Liver (tissue), 9 donors: Measurements from ENCODE around the gene IL11. TPM values are rescaled to one million over a fixed set of nuclear protein-coding genes. Genes with fewer than 3 reads are reported as not detected.

Experiments
- DNase-seq: peaks from one replicate; pipeline ENCODE4 v3.0.0-alpha.2; 2017; ENCODE audit warnings: low spot score
- H3K27ac ChIP-seq, 2 donors: one replicate each; pipeline ENCODE4 v1.7.0; 2013; ENCODE audit warnings: inconsistent platforms in 2 of 2, low read length in 2 of 2, control low read depth in 1 of 2, low read depth in 1 of 2, mild to moderate bottlenecking in 1 of 2
- H3K27me3 ChIP-seq, 4 donors: one replicate each; pipeline versions ENCODE4 v1.6.1 to v1.7.0; 2013; ENCODE audit warnings: low read length in 3 of 4, inconsistent platforms in 1 of 4, mild to moderate bottlenecking in 1 of 4, moderate library complexity in 1 of 4; ENCODE audit not compliant: control insufficient read depth in 4 of 4, insufficient read depth in 4 of 4
- H3K36me3 ChIP-seq, 4 donors: one replicate each; pipeline versions ENCODE4 v1.6.1 to v1.7.0; 2013; ENCODE audit warnings: low read length in 3 of 4, mild to moderate bottlenecking in 3 of 4, low read depth in 1 of 4, moderate library complexity in 1 of 4; ENCODE audit not compliant: control insufficient read depth in 4 of 4, insufficient read depth in 3 of 4
- H3K4me1 ChIP-seq, 4 donors: one replicate each; pipeline versions ENCODE4 v1.6.1 to v1.7.0; 2013; ENCODE audit warnings: low read length in 3 of 4, mild to moderate bottlenecking in 3 of 4, moderate library complexity in 1 of 4; ENCODE audit not compliant: control insufficient read depth in 4 of 4, insufficient read depth in 4 of 4
- H3K4me3 ChIP-seq, 3 donors: one replicate each; pipeline versions ENCODE4 v1.6.1 to v1.7.0; 2013; ENCODE audit warnings: low read length in 3 of 3, control low read depth in 1 of 3, low read depth in 1 of 3, mild to moderate bottlenecking in 1 of 3
- H3K9ac ChIP-seq, 2 donors: one replicate each; pipeline ENCODE4 v1.7.0; 2013; ENCODE audit warnings: low read length in 2 of 2, mild to moderate bottlenecking in 2 of 2, moderate library complexity in 2 of 2, control low read depth in 1 of 2, low read depth in 1 of 2
- H3K9me3 ChIP-seq, 4 donors: one replicate each; pipeline versions ENCODE4 v1.6.1 to v1.7.0; 2013; ENCODE audit warnings: low read length in 3 of 4; ENCODE audit not compliant: control insufficient read depth in 4 of 4
- EGR1 ChIP-seq, 2 donors: IDR thresholded peaks; 2 replicates each; pipeline ENCODE4 v1.6.1; 2016 to 2018; ENCODE audit warnings: antibody characterized with exemption in 2 of 2, low read depth in 2 of 2
- FOXA1 ChIP-seq: IDR thresholded peaks from 2 replicates; pipeline ENCODE4 v1.6.1; 2016; ENCODE audit warnings: antibody characterized with exemption
- FOXA2 ChIP-seq: IDR thresholded peaks from 2 replicates; pipeline ENCODE4 v1.6.1; 2016; ENCODE audit warnings: antibody characterized with exemption
- GABPA ChIP-seq, 2 donors: IDR thresholded peaks in 1 of 2; conservative IDR thresholded peaks in 1 of 2; 2 replicates each; pipeline ENCODE4 v1.6.1; 2016; ENCODE audit warnings: antibody characterized with exemption in 2 of 2, mild to moderate bottlenecking in 1 of 2, moderate library complexity in 1 of 2
- HNF4A ChIP-seq, 2 donors: conservative IDR thresholded peaks; 2 replicates each; pipeline ENCODE4 v1.6.1; 2016; ENCODE audit warnings: antibody characterized with exemption in 2 of 2, mild to moderate bottlenecking in 2 of 2
- HNF4G ChIP-seq: IDR thresholded peaks from 2 replicates; pipeline ENCODE4 v1.6.1; 2016; ENCODE audit warnings: antibody characterized with exemption
- JUND ChIP-seq, 2 donors: IDR thresholded peaks; 2 replicates each; pipeline ENCODE4 v1.6.1; 2016; ENCODE audit warnings: antibody characterized with exemption in 2 of 2
- NR2F2 ChIP-seq: IDR thresholded peaks from 2 replicates; pipeline ENCODE4 v1.6.1; 2016; ENCODE audit warnings: antibody characterized with exemption
- RAD21 ChIP-seq, 2 donors: IDR thresholded peaks; 2 replicates each; pipeline ENCODE4 v1.6.1; 2016; ENCODE audit warnings: antibody characterized with exemption in 2 of 2, mild to moderate bottlenecking in 2 of 2
- RXRA ChIP-seq, 2 donors: IDR thresholded peaks; 2 replicates each; pipeline ENCODE4 v1.6.1; 2017 to 2018; ENCODE audit warnings: antibody characterized with exemption in 2 of 2, mild to moderate bottlenecking in 1 of 2
- SP1 ChIP-seq: IDR thresholded peaks from 2 replicates; pipeline ENCODE4 v1.6.1; 2018; ENCODE audit warnings: antibody characterized with exemption, mild to moderate bottlenecking
- TAF1 ChIP-seq: conservative IDR thresholded peaks from 2 replicates; pipeline ENCODE4 v1.6.1; 2016; ENCODE audit warnings: antibody characterized with exemption, mild to moderate bottlenecking
- YY1 ChIP-seq: IDR thresholded peaks from 2 replicates; pipeline ENCODE4 v1.6.1; 2016; ENCODE audit warnings: antibody characterized with exemption, mild to moderate bottlenecking
- WGBS: extraction: QIAGEN DNeasy Blood & Tissue Kit; methylation state at CpG from one replicate; pipeline ENCODE4 v1.1.7; 2013; 5-methylcytosine and 5-hydroxymethylcytosine counted together
- polyA plus RNA-seq, 2 donors: library from polyadenylated mRNA; stranded (reverse) in 1 of 2; unstranded in 1 of 2; fragments of 200-250 nt in 1 of 2; fragments of >200 nt in 1 of 2; fragmentation: Nextera tagmentation in 1 of 2; extraction: Ambion mirVana in 1 of 2; gene quantifications; one replicate each; pipeline versions ENCODE4 v1.2.1 to v1.2.3, GENCODE V29; 2013 to 2015
- total RNA-seq, 2 donors: library from RNA; depleted of rRNA; stranded (reverse); fragments of >200 nt; gene quantifications; one replicate each; pipeline ENCODE4 v1.2.3, GENCODE V29; 2014
- TF ChIP-seq, protein P1 (sequence below): IDR thresholded peaks from 2 replicates; pipeline ENCODE4 v1.6.1; 2016; ENCODE audit warnings: antibody characterized with exemption
- TF ChIP-seq, protein P2 (sequence below): IDR thresholded peaks from 2 replicates; pipeline ENCODE4 v1.6.1; 2016; ENCODE audit warnings: antibody characterized with exemption, mild to moderate bottlenecking
- TF ChIP-seq, protein P3 (sequence below): IDR thresholded peaks from 2 replicates; pipeline ENCODE4 v1.6.1; 2016; ENCODE audit warnings: antibody characterized with exemption
- TF ChIP-seq, protein P4 (sequence below): fragments of 150-350 bp; IDR thresholded peaks from 2 replicates; pipeline ENCODE4 v1.5.1; 2017; ENCODE audit warnings: improper control_type of control experiment, low read depth, low read length; ENCODE audit not compliant: missing input control
- TF ChIP-seq, protein P5 (sequence below): IDR thresholded peaks from 2 replicates; pipeline ENCODE4 v1.6.1; 2016; ENCODE audit warnings: antibody characterized with exemption
- donor health status: healthy.
- donor health status: healthy.
- donor health status: healthy.
- donor health status: healthy.
- donor health status: healthy.

The IL11 gene
- total and polyA plus RNA-seq, 4 donors, result not detected

DNA sequence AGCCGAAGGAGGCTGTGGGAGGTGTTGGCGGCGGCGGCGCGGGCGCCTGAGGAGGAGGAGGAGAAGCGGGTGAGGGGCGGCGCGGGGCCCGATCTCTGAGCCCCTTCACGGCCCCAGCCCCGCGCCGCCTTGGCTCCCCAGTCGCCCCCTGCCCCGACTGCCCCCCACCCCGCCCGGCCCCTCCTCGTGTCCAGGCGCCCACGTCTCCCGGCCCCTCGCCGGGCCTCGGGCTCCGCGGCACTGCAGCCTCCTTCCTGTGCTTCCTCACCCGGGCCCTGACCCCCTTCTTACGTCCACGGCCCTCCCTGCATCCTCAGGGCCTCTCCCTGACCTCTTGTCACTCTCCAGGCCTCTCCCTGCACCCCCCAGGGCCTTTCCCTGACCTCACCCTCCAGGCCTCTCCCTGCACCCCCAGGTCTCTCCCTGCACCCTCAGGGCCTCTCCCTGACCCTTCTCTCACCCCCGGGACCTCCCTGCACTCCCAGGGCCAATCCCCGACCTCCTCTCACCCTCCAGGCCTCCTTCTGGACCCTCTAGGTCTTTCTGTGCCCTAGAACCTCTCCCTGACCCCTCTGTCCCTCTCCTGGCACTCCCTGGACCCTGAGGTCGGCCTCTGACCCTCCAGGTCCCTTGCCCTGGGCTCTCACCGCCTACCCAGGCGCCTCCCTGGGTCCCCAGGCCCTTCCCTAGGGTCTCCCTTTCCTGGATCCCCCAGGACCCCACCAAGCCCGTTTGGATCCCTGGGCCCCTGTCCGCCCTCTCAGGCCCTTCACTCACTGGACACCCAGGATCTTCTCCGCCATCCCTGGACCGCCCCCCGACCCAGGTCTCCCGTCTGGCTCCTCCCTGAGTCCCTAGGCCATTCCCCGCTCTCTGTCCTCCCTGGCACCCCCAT lies 30.1 kb downstream of the IL11 start:
- Histone ChIP-seq H3K27ac (peak overlapping the region; percentile 4 to 23), H3K27me3 (no peaks in the 10 kb centered on the region), H3K4me3 (peak overlapping the region; percentile 45 to 75 (median 74)), H3K9me3 (no peaks in the 10 kb centered on the region), H3K4me1 (peaks cover 8 to 18% (median 11%) of the 10 kb centered on the region in 4 donors), H3K36me3 (peaks cover 0 to 8% (median 1%) of the 10 kb centered on the region in 4 donors), H3K9ac (peak overlapping the region; percentile 82 to 95)
- WGBS, result 7% methylated on average over 44 of the region's 44 CpGs
- peak; percentile 59 for DNase-seq
- TF ChIP-seq NR2F2 (peak; percentile 39), RAD21 (IDR thresholded peaks at IDR 0.05) (no peak)

DNA sequence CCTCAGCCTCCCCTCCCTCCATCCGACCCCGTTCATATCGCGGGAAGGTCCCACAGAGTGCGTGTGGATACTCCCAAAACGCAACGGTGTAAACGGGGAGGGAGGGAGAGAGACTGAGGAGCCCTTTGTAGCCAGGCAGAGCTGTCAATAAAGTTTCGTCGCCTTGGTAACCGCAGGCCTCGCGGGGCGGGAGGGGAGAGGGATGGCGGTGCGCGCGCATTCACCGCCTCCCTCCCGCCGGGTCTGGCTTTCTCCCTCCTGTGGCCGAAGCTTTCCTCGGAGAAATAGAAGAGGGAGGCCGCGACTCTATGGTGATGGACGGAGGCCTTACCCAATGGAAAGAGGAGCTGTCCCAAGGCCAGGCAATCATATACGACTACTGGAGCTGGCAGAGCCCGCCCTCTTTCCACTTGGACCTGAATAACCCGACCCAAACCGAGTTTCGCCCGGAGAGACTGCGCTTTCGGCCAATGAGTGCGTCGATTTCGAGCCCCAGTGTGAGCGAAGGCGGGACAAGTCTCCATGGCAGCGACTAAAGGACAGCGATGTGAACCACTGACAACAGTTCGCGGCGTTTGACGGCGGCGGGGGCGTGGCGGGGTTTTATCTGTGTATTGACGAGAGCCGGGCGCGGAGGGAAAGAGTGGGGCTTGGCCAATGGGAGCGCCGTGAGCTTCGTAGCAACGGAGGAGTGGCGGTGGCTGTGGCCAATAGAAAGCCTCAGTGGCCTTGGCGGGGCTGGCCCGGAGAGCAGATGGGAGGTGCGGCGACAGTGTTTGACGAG lies 31.0 kb downstream of the IL11 start, which contains the start of gene KMT5C:
KMT5C (plus strand) TSS at position 772 of the 784 bp plus-strand sequence. CDS start 2,061 bp downstream, outside the sequence.
- H3K9me3 ChIP-seq, result no peaks in the 10 kb centered on the region
- peaks cover 8 to 18% (median 11%) of the 10 kb centered on the region in 4 donors for H3K4me1 ChIP-seq
- under 1% methylated on average over 63 of the region's 63 CpGs for WGBS

More for the DNA sequence above, 31.0 kb downstream of the IL11 start, which contains the start of gene KMT5C:
- peak within 1 kb of the TSS; percentile 76 to 91 for H3K27ac ChIP-seq
- peaks cover 0 to 8% (median 1%) of the 10 kb centered on the region in 4 donors for H3K36me3 ChIP-seq
- peak within 1 kb of the TSS; percentile 45 to 75 (median 74) for H3K4me3 ChIP-seq
- no peaks in the 10 kb centered on the region for H3K27me3 ChIP-seq
- TF ChIP-seq HNF4A (conservative IDR thresholded peaks at IDR 0.05) (no peak), JUND (IDR thresholded peaks at IDR 0.05) (peak in 1 of 2 donors; percentile 8), GABPA (IDR thresholded peaks at IDR 0.05 in 1 of 2, conservative IDR thresholded peaks at IDR 0.05 in 1 of 2) (peak in 1 of 2 donors; percentile 65), FOXA1 (peak; percentile 4), RAD21 (IDR thresholded peaks at IDR 0.05) (peak in 1 of 2 donors; percentile 60), TAF1 (no peak), NR2F2 (peak; percentile 39), EGR1 (IDR thresholded peaks at IDR 0.05; ENCODE audit: low read depth in 2 of 2) (peak in 1 of 2 donors; percentile 83), SP1 (peak; percentile 100), FOXA2 (peak; percentile 34), HNF4G (no peak), RXRA (IDR thresholded peaks at IDR 0.05) (peak; percentile 89 to 94), YY1 (peak; percentile 63)
- TF ChIP-seq, protein P1, sequence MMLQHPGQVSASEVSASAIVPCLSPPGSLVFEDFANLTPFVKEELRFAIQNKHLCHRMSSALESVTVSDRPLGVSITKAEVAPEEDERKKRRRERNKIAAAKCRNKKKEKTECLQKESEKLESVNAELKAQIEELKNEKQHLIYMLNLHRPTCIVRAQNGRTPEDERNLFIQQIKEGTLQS, result no peak
- TF ChIP-seq, protein P2, sequence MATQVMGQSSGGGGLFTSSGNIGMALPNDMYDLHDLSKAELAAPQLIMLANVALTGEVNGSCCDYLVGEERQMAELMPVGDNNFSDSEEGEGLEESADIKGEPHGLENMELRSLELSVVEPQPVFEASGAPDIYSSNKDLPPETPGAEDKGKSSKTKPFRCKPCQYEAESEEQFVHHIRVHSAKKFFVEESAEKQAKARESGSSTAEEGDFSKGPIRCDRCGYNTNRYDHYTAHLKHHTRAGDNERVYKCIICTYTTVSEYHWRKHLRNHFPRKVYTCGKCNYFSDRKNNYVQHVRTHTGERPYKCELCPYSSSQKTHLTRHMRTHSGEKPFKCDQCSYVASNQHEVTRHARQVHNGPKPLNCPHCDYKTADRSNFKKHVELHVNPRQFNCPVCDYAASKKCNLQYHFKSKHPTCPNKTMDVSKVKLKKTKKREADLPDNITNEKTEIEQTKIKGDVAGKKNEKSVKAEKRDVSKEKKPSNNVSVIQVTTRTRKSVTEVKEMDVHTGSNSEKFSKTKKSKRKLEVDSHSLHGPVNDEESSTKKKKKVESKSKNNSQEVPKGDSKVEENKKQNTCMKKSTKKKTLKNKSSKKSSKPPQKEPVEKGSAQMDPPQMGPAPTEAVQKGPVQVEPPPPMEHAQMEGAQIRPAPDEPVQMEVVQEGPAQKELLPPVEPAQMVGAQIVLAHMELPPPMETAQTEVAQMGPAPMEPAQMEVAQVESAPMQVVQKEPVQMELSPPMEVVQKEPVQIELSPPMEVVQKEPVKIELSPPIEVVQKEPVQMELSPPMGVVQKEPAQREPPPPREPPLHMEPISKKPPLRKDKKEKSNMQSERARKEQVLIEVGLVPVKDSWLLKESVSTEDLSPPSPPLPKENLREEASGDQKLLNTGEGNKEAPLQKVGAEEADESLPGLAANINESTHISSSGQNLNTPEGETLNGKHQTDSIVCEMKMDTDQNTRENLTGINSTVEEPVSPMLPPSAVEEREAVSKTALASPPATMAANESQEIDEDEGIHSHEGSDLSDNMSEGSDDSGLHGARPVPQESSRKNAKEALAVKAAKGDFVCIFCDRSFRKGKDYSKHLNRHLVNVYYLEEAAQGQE, result peak; percentile 18
- TF ChIP-seq, protein P3, sequence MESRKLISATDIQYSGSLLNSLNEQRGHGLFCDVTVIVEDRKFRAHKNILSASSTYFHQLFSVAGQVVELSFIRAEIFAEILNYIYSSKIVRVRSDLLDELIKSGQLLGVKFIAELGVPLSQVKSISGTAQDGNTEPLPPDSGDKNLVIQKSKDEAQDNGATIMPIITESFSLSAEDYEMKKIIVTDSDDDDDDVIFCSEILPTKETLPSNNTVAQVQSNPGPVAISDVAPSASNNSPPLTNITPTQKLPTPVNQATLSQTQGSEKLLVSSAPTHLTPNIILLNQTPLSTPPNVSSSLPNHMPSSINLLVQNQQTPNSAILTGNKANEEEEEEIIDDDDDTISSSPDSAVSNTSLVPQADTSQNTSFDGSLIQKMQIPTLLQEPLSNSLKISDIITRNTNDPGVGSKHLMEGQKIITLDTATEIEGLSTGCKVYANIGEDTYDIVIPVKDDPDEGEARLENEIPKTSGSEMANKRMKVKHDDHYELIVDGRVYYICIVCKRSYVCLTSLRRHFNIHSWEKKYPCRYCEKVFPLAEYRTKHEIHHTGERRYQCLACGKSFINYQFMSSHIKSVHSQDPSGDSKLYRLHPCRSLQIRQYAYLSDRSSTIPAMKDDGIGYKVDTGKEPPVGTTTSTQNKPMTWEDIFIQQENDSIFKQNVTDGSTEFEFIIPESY, result no peak
- TF ChIP-seq, protein P4, sequence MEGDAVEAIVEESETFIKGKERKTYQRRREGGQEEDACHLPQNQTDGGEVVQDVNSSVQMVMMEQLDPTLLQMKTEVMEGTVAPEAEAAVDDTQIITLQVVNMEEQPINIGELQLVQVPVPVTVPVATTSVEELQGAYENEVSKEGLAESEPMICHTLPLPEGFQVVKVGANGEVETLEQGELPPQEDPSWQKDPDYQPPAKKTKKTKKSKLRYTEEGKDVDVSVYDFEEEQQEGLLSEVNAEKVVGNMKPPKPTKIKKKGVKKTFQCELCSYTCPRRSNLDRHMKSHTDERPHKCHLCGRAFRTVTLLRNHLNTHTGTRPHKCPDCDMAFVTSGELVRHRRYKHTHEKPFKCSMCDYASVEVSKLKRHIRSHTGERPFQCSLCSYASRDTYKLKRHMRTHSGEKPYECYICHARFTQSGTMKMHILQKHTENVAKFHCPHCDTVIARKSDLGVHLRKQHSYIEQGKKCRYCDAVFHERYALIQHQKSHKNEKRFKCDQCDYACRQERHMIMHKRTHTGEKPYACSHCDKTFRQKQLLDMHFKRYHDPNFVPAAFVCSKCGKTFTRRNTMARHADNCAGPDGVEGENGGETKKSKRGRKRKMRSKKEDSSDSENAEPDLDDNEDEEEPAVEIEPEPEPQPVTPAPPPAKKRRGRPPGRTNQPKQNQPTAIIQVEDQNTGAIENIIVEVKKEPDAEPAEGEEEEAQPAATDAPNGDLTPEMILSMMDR, result peak; percentile 56
- TF ChIP-seq, protein P5, sequence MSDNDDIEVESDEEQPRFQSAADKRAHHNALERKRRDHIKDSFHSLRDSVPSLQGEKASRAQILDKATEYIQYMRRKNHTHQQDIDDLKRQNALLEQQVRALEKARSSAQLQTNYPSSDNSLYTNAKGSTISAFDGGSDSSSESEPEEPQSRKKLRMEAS, result no peak
- peak; percentile 100 for DNase-seq
- peak within 1 kb of the TSS; percentile 83 to 95 for H3K9ac ChIP-seq
